H1 (cell line): Measurements from ENCODE around the gene EFCAB10.

Experiments
- CBX8 ChIP-seq: fragments of 300-800, 300-1000 bp; sonication (generic); IDR thresholded peaks from 2 replicates; pipeline ENCODE4 v1.7.1; 2016; ENCODE audit warnings: low read depth, low read length, borderline replicate concordance
- CEBPB ChIP-seq: IDR thresholded peaks from 2 replicates; pipeline ENCODE4 v1.6.1; 2012; ENCODE audit warnings: low read depth, low read length
- CTCF ChIP-seq, 3 experiments: IDR thresholded peaks; 1 replicate in 2 of 3; 2 replicates in 1 of 3; pipeline versions ENCODE4 v1.5.1 to v1.6.1; 2011; ENCODE audit warnings: low read length in 3 of 3, mild to moderate bottlenecking in 3 of 3, inconsistent platforms in 2 of 3, low read depth in 1 of 3, moderate library complexity in 1 of 3; ENCODE audit not compliant: insufficient read depth in 1 of 3; ENCODE audit errors: control extremely low read depth in 1 of 3
- EZH2 ChIP-seq: fragments of 200-600 bp; sonication (generic); IDR thresholded peaks from 2 replicates; pipeline ENCODE4 v1.7.1; 2012; ENCODE audit warnings: low read depth, mild to moderate bottlenecking, moderate library complexity, low read length, inconsistent platforms; ENCODE audit not compliant: severe bottlenecking
- KDM5A ChIP-seq: fragments of 200-600 bp; IDR thresholded peaks from 2 replicates; pipeline ENCODE4 v1.7.1; 2012; ENCODE audit warnings: mild to moderate bottlenecking, low read length, inconsistent platforms, mixed read lengths
- PHF8 ChIP-seq: fragments of 200-600 bp; sonication (generic); conservative IDR thresholded peaks from 2 replicates; pipeline ENCODE4 v1.7.1; 2012; ENCODE audit warnings: low read depth, mild to moderate bottlenecking, inconsistent platforms, low read length, moderate library complexity
- SIRT6 ChIP-seq: IDR thresholded peaks from one replicate; pipeline ENCODE4 v1.7.1; 2012; ENCODE audit warnings: low read length, inconsistent platforms
- SP2 ChIP-seq: IDR thresholded peaks from 2 replicates; pipeline ENCODE4 v1.6.1; 2012; ENCODE audit warnings: mild to moderate bottlenecking, low read length, inconsistent platforms
- SUZ12 ChIP-seq: fragments of 200-600 bp; sonication (generic); IDR thresholded peaks from 2 replicates; pipeline ENCODE4 v1.6.1; 2012; ENCODE audit warnings: mild to moderate bottlenecking, inconsistent platforms, low read length, moderate library complexity, mixed read lengths
- TAF1 ChIP-seq: IDR thresholded peaks from 2 replicates; pipeline ENCODE4 v1.6.1; 2011; ENCODE audit warnings: mild to moderate bottlenecking, low read depth, low read length
- TBP ChIP-seq: IDR thresholded peaks from 2 replicates; pipeline ENCODE4 v1.6.1; 2011; ENCODE audit warnings: low read depth, low read length, improper control_type of control experiment
- YY1 ChIP-seq: IDR thresholded peaks from 2 replicates; pipeline ENCODE4 v1.6.1; 2011; ENCODE audit warnings: low read depth, mild to moderate bottlenecking, low read length
- ZNF274 ChIP-seq: IDR thresholded peaks from 2 replicates; pipeline ENCODE4 v1.7.0; 2012; ENCODE audit warnings: low read length, borderline replicate concordance; ENCODE audit errors: extremely low read depth
- TF ChIP-seq, protein P1 (sequence below): IDR thresholded peaks from 2 replicates; pipeline ENCODE4 v1.6.1; 2012; ENCODE audit warnings: low read length, inconsistent platforms

GRCh38 chr7:105614341-105614840 lies 33.1 kb upstream of the EFCAB10 start:
- no peak for TF ChIP-seq YY1
- no peak for TF ChIP-seq SIRT6
- no peak for TF ChIP-seq SUZ12
- no peak for TF ChIP-seq PHF8
- TF ChIP-seq SP2, result no peak
- no peak for TF ChIP-seq CTCF (IDR thresholded peaks at IDR 0.05; ENCODE audit: control extremely low read depth in 1 of 3, insufficient read depth in 1 of 3, low read depth in 1 of 3, low read length in 3 of 3)
- no peak for TF ChIP-seq CEBPB
- no peak for TF ChIP-seq KDM5A
- TF ChIP-seq, protein P1, sequence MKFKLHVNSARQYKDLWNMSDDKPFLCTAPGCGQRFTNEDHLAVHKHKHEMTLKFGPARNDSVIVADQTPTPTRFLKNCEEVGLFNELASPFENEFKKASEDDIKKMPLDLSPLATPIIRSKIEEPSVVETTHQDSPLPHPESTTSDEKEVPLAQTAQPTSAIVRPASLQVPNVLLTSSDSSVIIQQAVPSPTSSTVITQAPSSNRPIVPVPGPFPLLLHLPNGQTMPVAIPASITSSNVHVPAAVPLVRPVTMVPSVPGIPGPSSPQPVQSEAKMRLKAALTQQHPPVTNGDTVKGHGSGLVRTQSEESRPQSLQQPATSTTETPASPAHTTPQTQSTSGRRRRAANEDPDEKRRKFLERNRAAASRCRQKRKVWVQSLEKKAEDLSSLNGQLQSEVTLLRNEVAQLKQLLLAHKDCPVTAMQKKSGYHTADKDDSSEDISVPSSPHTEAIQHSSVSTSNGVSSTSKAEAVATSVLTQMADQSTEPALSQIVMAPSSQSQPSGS, result no peak
- TF ChIP-seq ZNF274, result no peak
- no peak for TF ChIP-seq EZH2
- no peak for TF ChIP-seq TAF1
- no peak for TF ChIP-seq TBP
- no peak for TF ChIP-seq CBX8
